Activated T-helper 9 cell treated with anti-CD3 and anti-CD28 coated beads, Interleukin-2, amount 50 U/mL, for 16 hours (primary cell): ENCODE measurements around the gene PRCC.

Source experiments
- DNase-seq: peaks from one replicate; pipeline ENCODE4 v3.0.0-alpha.2; 2020; ENCODE audit warnings: low read depth

PRCC gene

DNA sequence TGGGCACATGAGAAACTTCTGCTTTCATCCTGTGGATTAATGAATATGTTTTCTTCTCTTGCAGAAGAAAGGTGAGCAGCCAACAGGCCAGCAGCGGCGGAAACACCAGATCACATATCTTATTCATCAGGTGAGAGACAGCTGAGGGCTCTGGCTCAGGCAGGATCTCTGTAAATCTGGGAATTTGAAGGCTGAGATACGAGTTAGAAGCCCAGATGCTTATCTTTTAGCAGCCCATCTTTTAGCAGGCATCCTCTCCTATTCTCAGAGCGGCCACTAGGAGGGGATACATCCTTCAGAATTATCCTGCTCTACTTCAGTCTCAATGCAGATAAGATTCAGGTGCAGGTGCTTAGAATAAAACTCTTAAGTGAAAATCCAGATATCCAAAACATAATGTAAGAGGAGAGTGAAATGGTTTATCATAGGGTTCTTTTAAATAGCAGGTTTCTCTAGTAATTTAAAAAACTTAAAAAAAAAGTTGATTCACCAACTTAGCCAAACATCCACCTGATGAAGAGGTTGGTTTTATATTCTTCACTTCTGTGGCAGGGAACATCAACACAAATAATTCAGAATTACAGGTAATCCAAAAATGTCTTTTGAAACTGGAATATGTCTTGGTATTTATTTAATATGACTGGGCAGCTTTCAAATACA, 30.0 kb downstream of the PRCC start:
- DNase-seq = no peak

DNA sequence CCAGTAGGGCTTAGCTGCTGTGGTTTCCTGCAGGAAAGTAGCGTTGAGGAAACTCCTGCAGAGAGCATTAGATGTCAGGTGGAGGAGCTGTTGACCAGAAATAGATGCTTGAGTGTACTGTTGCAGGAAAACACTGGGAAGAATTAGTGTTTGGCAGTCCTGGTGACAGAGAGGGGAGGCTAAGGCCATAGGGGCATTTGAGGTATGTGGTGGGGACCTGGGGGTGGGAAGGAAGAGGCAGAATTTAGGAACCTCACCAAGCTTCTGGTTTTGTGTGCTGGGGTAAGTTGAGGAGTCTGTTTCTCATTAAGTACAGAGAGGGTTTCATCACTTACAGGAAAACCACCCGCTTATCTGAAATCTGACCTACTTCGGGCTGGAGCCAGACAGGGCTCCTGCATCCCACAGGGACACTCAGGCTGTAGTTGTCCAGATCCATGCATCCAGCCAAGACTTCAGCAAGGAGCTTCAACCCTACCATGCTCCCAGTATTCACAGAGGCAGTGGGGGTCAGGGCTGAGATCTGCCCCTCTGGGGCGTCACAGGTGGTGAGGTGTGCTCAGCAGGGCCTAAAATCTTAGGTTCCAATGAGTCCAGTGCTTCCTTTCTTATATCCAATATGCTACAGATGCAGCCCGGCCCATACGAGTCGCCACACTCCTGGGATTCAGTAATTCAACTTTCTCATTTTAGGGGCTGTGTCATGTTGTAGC, 34.2 kb downstream of the PRCC start:
- DNase-seq = no peak

DNA sequence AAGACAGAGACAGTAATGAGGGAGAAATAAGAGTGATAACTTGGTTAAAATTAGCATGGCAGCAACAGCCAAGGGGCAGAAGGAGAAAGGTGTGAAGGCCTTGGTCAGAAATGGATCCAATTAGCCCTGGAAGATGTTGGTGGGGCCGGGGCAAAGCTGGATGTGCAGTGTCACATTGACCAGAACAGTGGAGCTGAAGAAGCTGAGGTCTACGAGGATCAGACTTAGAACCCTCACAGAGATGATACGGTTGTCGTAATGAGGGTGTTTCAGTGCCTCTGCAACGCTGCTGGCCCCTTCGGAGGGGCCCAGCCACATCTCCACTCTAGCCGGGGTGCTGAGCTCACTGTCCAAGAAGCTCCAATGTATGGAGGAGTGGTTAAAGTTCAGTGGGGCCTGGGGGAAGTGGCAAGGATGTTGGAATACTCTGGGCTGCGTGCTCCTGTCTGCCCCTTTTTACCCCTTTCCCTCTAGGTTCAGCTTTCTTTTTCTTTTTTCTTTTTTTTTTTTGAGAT, 35.1 kb downstream of the PRCC start:
- no peak for DNase-seq

DNA sequence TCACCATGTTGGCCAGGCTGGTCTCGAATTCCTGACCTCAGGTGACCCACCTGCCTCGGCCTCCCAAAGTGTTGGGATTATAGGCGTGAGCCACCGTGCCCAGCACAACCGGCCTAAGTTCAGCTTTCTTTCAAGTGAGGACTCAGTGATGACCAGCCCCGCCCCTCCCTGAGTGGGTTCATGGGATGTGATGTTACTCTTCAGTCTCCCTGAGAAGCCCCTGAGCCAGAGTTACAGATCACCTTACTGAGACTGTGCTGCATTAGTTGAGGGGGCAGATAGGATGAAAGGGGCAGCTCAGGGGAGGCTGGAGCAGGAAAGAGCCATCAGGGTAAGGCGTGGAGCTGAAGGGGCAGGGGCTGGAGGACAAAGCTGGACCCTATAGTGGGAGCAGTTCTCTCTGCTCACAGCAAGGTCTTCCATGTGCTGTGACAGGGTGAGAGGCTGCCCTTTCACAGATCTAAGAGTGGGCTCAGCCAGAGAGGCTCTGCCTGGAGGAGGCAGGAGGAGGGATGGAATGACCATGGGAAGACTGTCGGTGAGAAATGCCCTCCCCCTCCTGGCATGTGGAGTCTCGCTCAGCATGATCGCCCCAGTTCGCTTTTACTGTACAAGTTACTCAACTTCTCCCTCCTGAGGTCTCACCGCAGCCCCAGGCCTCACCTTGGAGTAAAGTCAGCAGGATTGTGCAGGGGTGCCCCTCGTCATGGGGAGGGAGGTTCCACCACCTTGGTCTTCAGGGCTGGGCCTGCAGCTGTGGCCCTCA, 35.9 kb downstream of the PRCC start:
- no peak for DNase-seq

DNA sequence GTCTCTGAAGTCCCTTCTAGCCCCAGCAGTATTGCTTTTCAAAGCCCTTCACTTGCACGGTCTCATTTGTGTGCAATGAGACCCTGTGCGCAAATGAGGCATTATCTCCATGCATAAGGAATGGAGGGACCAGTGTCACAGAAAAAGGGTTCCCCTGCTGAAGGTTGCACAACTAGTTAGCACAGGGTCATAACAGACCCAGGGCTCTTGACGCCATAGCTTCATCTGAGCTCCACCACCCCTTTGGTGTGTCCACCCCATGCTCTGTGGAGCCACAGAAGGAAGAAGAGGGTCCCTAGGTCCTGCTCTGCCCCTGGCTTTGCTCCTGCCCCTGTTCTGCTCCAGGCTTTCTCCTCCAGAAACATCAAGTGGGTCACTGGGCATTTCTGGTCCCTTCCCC, 36.7 kb downstream of the PRCC start:
- no peak for DNase-seq

DNA sequence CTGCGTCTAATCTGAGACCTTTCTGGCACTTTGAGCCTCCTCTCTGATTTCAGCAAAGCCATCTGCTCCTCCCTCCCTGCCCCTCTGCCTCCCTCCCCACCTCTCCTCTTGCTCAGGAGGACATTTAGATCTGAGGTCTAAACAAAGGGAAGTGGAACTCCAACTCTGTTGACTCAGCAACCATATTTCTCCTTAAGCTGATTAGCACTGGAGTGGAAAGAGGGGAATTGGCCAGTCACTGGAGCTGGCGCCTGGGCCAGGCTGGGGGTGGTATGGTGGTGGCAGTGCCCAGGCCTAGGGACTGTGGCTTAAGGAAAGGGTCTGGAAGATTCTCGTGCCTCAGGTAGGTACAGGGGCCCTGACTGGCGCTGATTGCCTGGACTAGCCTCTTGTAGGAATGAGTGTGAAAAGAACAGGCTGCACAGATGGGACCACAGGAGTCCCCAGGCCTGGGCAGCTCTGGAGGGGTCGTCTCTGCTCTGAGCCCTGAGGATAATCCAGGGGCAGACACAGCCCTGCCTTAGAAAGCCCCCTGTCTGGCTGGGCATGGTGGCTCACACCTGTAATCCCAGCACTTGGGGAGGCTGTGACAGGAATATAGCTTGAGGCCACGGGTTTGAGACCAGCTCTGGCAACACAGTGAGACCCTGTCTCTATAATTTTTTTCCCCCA, 37.4 kb downstream of the PRCC start:
- DNase-seq = no peak

DNA sequence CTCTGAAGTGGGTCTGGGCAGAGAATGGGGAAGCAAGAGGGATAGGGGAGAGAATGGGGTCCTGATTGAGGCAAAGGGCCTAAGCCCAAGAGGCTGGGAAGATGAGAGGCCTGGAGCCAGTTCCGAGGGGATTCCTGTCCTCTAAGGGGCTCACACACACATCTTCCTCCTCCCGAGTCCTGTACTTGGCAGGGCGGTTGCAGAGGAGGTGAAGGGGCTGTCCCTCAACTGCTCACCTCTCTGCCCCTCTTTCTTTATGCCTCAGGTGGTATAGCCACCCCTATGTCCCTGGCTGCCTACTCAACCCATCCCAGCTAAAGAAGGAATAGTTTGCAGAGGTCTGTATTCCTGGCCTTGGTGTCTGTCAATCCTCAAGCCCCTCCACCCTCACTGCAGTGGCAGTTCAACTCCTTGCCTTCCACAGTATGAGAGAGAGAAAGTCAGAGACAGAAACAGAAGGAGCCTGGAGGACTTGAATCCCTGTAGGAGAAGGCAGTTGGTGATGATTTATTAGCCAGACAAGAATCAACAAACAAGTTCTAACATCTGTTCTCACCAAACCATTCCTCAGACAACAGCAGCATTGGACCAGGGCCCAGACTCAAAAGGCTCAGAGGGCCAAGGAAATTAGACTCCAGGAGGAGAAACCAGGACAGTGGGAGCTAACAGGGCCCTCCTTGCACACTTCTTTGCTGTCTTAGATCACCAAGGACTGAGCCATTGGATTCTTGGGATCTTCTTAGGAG, 38.6 kb downstream of the PRCC start:
- no peak for DNase-seq

DNA sequence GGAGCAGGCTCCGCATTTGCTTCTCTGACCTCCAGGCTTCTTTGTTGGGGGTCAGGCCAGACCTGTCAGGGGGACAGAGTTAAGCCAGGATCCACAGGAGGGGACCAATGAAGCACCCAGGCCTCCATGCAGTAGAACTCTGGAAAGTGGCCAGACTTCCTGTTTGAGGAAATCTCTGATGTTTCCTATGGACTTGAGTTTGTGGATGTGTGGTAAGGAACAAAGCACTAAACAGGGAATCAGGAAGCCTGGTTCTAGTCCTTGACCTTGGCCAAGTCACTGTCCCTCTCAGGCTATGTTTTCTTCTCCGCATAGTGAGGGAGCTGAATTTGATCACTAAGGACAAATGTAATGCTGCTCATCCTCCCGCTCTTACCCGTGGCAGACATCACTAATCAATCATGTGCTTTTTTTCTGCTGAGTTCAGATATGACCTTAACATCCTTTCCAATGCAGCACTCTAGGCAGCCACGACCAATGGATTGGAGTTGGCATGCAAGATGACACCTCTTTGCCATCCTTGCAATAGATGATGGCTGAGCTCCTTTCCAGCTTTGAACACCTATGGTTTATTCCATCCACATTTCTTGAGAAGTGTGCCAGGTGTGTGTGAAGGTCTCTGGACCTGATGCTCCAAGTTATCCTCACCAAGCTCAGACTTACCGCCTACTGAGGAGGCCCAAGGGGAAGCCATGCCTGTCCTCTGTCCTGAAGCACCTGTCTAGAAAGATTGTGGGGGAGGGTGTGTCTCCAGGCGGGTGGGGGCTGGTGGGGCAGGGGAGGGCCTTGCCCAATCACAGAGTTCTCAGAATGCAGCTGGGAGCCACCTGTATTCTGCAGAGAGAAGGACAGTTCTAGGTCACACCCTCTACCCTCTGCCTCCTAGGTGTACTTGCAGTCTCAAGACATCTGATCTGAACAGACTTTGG, 39.4 kb downstream of the PRCC start:
- DNase-seq = no peak

DNA sequence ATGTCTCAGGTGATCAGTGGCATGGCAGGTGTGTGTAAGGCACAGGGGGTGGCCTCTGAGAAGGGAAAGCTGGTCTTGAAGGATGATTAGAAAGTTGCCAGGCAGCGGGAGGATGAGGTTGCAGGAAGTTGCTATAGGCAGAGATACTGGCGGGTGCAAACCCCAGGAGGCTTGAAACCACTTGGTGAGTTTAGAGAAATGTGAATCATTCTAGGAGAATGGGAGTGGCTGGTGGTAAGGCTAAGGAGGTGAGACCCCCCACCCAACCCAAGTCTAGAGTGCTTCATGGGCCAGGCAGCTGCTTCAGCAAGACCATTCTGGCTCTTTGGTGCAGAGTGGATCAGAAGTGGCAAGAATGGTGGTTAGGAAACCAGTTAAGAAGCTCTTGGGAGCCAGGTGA, 40.3 kb downstream of the PRCC start:
- no peak for DNase-seq

DNA sequence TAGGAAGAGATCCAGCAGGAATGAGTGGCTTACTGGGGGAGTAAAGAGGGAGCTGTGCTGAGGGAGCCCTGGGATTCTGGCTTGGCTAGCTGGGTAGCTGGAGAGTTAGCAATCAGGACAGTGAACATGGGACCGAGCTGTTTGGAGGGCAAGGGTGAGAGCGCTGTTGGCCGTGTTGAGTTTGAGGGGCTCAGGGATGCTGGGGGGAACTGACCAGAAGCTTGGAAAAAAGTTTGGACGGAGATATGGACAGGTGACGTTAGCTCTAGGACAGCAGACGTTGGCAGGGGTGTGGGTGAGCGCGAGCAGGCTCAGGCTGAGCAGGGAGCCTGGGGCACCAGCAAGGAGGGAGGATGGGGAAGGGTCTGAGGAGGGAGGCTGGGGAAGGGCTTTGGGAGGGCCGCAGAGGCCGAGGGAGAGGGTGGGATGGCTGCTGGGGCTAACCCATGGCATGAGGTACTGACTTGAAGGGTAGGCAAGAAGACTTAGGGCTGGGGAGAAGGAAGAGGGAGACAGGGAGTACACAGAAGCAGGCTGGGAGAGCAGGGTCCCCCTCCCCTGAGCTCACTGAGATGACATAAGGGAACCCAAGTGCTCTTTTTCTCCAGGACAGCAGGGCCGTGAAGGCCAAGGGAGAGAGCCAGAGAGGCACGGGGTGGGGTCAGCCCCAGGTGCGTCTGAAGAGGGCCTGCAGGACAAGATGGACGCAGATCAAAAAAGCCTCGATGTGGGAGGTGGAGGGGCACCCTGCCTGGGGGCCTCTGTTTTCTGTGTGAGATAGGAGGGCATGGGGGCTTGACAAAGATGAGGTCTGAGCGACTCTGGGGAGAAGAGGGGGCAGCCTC, 41.1 kb downstream of the PRCC start:
- DNase-seq = no peak

DNA sequence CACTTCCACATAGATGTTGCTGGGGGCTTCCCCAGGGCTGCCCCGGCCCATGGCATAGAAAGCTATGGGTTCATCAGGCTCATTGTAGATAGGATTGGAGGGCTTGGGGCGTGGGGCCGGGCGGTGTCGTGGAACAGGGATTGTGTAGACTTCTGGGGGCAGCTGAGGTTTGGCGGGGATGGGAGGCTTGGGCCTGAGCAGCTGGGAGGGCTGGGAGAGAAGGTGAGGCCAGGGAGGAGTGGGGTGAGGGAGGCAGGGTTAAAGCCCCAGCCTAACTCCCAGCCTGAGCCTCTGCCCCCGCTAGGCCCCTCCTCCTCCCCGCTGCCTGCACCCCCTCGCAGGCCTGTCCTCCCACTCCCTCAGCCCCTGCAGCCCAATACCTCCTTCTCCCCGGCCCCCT, 41.9 kb downstream of the PRCC start:
- DNase-seq = no peak

DNA sequence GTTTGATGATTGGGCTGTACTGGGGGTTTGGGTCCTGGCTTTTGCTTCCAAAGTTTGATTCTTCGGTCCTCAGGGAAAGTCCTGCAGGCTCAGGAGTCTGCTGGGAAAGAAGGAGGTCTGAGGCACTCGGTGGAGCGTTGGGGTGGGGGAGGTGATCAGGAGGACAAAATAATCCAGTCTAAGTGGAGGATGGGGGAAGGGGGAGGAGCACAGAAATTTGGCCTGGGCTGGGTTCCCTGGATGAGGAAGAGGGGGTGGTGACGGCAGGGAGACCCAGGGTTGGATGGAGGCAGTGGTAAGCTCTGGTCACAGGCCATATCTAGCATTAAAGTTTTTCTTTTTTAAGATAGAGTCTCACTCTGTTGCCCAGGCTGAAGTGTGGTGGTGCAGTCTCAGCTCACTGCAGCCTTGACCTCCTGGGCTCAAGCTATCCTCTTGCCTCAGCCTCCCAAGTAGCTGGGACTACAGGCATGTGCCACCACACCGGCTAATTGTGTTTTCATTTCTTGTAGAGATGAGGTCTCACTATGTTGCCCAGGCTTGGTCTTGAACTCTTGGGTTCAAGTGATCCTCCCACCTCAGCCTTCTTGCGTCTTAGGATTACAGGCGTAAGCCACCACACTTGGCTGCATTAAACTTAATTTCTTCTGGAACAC, 42.5 kb downstream of the PRCC start:
- no peak for DNase-seq

DNA sequence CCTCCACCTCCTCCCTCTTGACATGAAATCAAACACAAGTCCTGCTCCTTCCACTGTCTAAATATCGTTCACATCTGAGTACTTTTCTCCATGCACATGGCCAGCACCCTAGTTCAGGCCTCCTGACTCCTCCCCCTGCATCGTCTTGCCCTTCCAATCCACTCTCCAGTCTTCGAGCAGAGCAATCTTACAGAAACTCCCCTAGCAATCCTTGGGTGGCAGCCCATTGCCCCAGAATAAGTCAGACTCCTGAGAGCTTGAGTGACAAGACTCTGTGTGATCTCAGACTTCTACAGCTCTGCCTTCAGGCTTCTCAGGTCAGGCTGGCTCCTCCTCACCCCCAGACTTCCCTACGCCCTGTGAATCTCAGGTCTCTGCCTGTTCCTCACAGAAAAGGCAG, 43.8 kb downstream of the PRCC start:
- no peak for DNase-seq

DNA sequence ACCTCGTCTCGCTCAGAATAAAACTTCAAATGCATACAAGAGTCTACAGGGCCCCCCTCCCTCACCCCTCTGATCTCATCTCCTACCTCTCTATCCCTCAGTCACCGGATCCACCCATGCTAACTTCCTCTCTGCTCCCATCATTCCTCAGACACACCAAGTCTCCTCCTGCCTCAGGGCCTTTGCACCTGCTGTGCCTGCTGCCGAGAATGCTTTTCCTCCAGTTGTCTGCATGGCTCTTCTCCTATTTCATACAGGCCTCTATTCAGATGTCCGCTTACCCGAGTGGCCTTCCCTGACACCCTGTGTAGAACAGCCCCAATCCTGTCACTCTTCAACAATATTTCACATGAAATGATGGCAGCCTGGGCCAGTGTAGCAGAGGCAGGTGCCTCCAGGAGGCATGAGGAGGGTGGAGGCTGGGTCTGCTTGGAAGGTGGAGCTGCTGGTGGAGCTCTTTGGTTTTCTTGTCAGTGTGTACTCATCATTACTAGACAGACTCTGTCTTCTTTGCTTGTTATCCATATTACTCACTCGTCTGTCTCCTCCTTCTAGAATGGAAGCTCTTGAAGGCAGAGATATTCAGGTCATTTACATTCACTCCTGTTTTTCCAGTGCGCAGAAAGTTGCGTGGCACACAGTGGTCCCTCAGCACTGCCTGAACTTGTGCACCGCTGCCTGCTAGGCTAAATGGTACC, 45.1 kb downstream of the PRCC start:
- no peak for DNase-seq

DNA sequence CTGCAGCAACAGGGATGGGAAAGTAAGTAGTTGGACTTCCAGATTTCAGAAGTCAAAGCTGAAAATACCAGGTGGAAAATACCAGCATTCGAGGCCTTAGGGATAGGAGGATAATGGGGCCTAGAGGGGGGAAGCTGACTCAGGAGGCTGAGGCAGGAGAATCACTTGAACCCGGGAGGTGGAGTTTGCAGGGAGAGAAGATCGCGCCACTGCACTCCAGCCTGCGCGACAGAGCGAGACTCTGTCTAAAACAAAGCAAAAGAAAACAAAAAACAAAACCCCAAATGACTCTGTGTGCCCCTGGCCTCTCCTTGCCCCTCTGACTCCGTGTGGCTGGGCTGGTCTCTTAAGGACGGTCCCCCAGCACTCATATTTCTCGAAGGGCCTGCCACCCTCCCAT, 46.0 kb downstream of the PRCC start:
- DNase-seq = no peak

DNA sequence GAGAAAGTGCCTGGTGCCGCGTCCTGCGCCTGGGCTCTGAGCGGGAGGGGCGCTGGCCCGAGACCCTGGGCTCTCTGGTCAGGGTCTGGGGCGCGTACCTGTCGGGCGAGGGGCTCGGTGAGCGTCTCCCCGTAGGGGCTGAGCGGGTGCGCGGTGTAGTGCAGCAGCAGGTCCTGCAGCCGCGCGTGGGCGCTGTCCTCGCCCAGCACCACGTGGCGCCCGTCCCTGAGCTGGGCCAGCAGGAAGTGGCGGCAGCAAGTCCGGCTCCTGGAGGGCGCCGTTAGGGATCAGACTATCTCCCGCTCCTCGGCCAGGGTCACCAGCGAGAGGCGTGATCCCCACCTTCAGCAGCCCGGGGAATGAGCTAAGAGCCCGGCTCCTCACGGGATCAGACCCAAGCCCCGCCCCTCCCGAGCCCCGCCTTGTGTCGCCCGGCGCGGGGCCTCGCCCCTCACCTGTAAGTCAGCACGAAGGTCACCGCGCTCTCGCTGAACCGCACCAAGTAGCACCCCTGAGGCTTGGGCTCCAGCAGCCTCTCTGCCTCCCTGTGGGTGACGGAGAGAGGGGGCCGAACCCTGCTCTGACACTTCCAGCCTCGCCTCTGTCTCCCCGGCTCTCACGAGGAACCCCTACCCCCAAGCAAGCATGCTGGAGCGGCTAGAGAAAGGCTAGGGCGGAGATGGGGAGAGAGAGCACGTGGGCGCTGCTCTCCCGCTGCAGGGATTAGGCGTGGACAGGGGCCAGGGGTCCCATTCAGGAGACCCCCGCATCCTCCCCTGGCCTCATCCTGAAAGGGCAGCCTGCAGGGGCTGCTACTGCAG, 46.6 kb downstream of the PRCC start:
- DNase-seq = peak; percentile 62

DNA sequence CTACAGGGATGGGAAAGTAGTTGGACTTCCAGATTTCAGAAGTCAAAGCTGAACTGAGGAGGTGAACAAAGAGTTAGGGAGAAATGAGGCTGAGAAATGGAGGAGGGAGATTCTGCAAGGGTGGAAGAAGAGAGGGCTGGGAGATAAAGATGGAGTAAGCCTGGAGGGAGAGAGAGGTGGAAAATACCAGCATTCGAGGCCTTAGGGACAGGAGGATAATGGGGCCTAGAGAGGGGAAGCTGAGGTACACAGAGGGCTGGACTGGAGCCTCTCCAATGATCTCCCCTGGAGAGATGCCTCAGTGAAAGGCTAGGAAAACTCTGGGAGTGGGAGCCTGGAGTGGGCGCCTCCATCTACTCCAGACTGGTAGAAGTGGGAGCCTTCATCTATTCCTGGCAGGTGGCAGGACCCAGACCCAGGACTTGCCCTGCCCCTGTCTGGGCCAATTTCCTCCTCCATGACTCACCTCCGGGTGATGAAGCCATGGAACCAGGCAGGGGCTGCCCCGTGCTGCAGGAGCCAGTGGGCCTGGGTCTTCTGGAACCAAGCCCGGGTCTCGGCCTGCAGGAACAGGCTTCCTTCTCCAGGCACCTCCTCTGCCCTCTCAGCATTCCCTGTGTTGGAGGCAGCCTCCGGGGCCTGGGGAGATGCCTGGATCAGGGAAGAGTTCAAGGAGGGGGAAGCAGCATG, 47.4 kb downstream of the PRCC start:
- peak; percentile 49 for DNase-seq
